Measurements from ENCODE around the gene TSPAN3. TPM values are rescaled to one million over a fixed set of nuclear protein-coding genes. Genes with fewer than 3 reads are reported as not detected.
A peak's percentile ranks its signal among the peaks of the same experiment; 100 is the strongest.

Gene TSPAN3
- total RNA-seq, 4 donors from 2014 or later: 92.2 to 165 (median 131) TPM

GRCh38 chr15:77071305-77072223, 655 bp upstream of the TSPAN3 start:
- peaks cover 27 to 42% (median 40%) of the 10 kb centered on the region in 4 donors for H3K4me1 ChIP-seq
- H3K36me3 ChIP-seq: no peaks in the 10 kb centered on the region
- DNase-seq (ENCODE audit: extremely low spot score): no peak
- peak overlapping the region; percentile 87 to 95 (median 94) for H3K27ac ChIP-seq (replicated peaks in 1 of 4)
- intact Hi-C loops (cut with DNase I): no loop called here
- WGBS: 88% methylated on average over 15 of the region's 15 CpGs
- no peaks in the 10 kb centered on the region for H3K27me3 ChIP-seq
- peak overlapping the region; percentile 71 to 92 (median 90) for H3K4me3 ChIP-seq
- H3K9me3 ChIP-seq: no peaks in the 10 kb centered on the region
- TF ChIP-seq, protein P1, sequence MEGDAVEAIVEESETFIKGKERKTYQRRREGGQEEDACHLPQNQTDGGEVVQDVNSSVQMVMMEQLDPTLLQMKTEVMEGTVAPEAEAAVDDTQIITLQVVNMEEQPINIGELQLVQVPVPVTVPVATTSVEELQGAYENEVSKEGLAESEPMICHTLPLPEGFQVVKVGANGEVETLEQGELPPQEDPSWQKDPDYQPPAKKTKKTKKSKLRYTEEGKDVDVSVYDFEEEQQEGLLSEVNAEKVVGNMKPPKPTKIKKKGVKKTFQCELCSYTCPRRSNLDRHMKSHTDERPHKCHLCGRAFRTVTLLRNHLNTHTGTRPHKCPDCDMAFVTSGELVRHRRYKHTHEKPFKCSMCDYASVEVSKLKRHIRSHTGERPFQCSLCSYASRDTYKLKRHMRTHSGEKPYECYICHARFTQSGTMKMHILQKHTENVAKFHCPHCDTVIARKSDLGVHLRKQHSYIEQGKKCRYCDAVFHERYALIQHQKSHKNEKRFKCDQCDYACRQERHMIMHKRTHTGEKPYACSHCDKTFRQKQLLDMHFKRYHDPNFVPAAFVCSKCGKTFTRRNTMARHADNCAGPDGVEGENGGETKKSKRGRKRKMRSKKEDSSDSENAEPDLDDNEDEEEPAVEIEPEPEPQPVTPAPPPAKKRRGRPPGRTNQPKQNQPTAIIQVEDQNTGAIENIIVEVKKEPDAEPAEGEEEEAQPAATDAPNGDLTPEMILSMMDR (IDR thresholded peaks at IDR 0.05): no peak
- no peak for TF ChIP-seq POLR2AphosphoS5 (IDR thresholded peaks at IDR 0.05)
- no peak for TF ChIP-seq EP300 (IDR thresholded peaks at IDR 0.05)
- TF ChIP-seq POLR2A (IDR thresholded peaks at IDR 0.05; ENCODE audit: low read depth): no peak

DNA sequence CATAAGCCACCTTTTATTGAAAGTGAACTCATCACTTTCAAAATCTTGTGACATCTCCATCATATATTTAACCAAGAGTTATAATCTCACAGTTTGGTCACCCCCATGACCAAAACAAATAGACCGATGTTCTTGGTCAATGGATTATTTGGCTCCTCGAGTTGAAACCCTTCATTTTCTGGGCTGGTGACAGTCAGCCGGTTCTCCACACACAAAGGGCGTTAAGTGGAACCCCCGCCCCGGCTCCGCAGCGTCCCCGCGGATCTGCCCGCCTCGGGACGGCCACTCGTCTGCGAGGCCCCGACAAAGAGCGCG, 772 bp downstream of the TSPAN3 start:
- WGBS: 1% methylated on average over 13 of the region's 18 CpGs
- no peak for DNase-seq (ENCODE audit: extremely low spot score)
- intact Hi-C loops (cut with DNase I): no loop called here
- H3K9me3 ChIP-seq: no peaks in the 10 kb centered on the region
- H3K4me3 ChIP-seq: peak overlapping the region; percentile 71 to 92 (median 90)
- peaks cover 27 to 45% (median 41%) of the 10 kb centered on the region in 4 donors for H3K4me1 ChIP-seq
- TF ChIP-seq, protein P1 (IDR thresholded peaks at IDR 0.05): no peak
- no peak for TF ChIP-seq EP300 (IDR thresholded peaks at IDR 0.05)
- TF ChIP-seq POLR2A (IDR thresholded peaks at IDR 0.05; ENCODE audit: low read depth): no peak
- TF ChIP-seq POLR2AphosphoS5 (IDR thresholded peaks at IDR 0.05): no peak
- peak overlapping the region; percentile 87 to 95 (median 94) for H3K27ac ChIP-seq (replicated peaks in 1 of 4)
- no peaks in the 10 kb centered on the region for H3K27me3 ChIP-seq
- H3K36me3 ChIP-seq: no peaks in the 10 kb centered on the region

DNA sequence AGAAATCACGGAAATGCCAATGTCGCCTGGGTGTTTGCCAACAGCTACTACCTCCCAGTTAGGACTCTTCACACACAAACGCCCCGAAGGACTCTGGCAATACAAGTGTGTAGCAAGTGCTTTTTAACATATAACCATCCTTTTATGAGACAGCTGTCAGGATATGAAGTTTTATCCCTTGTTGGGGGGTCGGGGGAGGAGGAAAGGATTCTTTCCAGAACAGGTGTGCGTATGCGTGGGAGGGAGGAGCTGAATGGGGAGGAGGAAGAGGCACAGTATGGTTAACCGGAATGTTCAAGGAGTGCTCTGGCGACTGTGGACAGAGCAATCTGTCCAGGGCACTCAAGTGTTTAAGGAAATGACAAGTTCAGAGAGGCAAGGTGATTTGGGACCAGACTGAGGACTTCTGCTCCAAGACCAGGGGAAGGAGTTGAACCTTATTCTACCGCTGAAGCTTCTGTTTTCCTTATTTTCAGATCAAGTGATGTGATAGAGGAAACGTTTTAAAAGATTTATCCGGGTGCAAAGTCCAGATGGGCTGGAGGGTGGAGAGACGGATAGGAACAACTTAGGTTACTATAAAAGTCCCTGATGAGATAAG, 1.3 kb downstream of the TSPAN3 start:
- peaks cover 27 to 47% (median 43%) of the 10 kb centered on the region in 4 donors for H3K4me1 ChIP-seq
- H3K36me3 ChIP-seq: no peaks in the 10 kb centered on the region
- intact Hi-C loops (cut with DNase I): no loop called here
- no peaks in the 10 kb centered on the region for H3K27me3 ChIP-seq
- DNase-seq (ENCODE audit: extremely low spot score): no peak
- H3K4me3 ChIP-seq: peak overlapping the region; percentile 71 to 92 (median 90)
- no peak for TF ChIP-seq EP300 (IDR thresholded peaks at IDR 0.05)
- TF ChIP-seq, protein P1 (IDR thresholded peaks at IDR 0.05): no peak
- no peak for TF ChIP-seq POLR2A (IDR thresholded peaks at IDR 0.05; ENCODE audit: low read depth)
- TF ChIP-seq POLR2AphosphoS5 (IDR thresholded peaks at IDR 0.05): no peak
- WGBS: 24% methylated on average over 13 of the region's 13 CpGs
- H3K27ac ChIP-seq (replicated peaks in 1 of 4): peak overlapping the region; percentile 87 to 95 (median 94)
- no peaks in the 10 kb centered on the region for H3K9me3 ChIP-seq

GRCh38 chr15:77068633-77069032, 2.3 kb downstream of the TSPAN3 start:
- intact Hi-C loops (cut with DNase I): no loop called here
- H3K9me3 ChIP-seq: no peaks in the 10 kb centered on the region
- no peak overlapping the region for H3K27ac ChIP-seq (replicated peaks in 1 of 4)
- DNase-seq (ENCODE audit: extremely low spot score): no peak
- TF ChIP-seq POLR2AphosphoS5 (IDR thresholded peaks at IDR 0.05) (no peak), EP300 (IDR thresholded peaks at IDR 0.05) (no peak), POLR2A (IDR thresholded peaks at IDR 0.05; ENCODE audit: low read depth) (no peak)
- TF ChIP-seq, protein P1 (IDR thresholded peaks at IDR 0.05): no peak
- H3K4me1 ChIP-seq: peaks cover 27 to 57% (median 51%) of the 10 kb centered on the region in 4 donors
- no peak overlapping the region for H3K4me3 ChIP-seq
- H3K27me3 ChIP-seq: no peaks in the 10 kb centered on the region
- H3K36me3 ChIP-seq: no peaks in the 10 kb centered on the region
- 89% methylated on average over 7 of the region's 7 CpGs for WGBS

All from esophagus muscularis mucosa (tissue), 4 donors.